Tibial nerve (tissue), 4 donors: ENCODE measurements around the gene ARHGAP26. TPM values are rescaled to one million over a fixed set of nuclear protein-coding genes. Genes with fewer than 3 reads are reported as not detected.
"Not testable (repeated sequence)": the region's sequence is repeated elsewhere in the genome, so short reads cannot be mapped to it uniquely, and the experiment has no call there.

Experiments used
- DNase-seq, 2 donors: peaks; one replicate each; pipeline ENCODE4 v3.0.0-alpha.2; 2019; ENCODE audit warnings: low spot score in 2 of 2
- H3K27ac ChIP-seq, 4 donors: fragments of 200-600 bp; sonication (generic) in 3 of 4; one replicate each; pipeline ENCODE4 v1.5.1; 2017 to 2019; ENCODE audit warnings: mild to moderate bottlenecking in 1 of 4
- H3K27me3 ChIP-seq, 2 donors: fragments of 200-600 bp; sonication (generic) in 1 of 2; one replicate each; pipeline versions ENCODE4 v1.5.1 to v1.6.0; 2017 to 2019
- H3K36me3 ChIP-seq, 3 donors: fragments of 200-600 bp; sonication (generic); one replicate each; pipeline ENCODE4 v1.5.1; 2018 to 2019
- H3K4me1 ChIP-seq, 4 donors: fragments of 200-600 bp; sonication (generic) in 3 of 4; one replicate each; pipeline ENCODE4 v1.5.1; 2017 to 2019
- H3K4me3 ChIP-seq, 4 donors: fragments of 200-600 bp; sonication (generic) in 3 of 4; one replicate each; pipeline ENCODE4 v1.5.1; 2017 to 2019; ENCODE audit warnings: mild to moderate bottlenecking in 1 of 4, moderate library complexity in 1 of 4
- H3K9me3 ChIP-seq, 4 donors: fragments of 200-600 bp; sonication (generic) in 3 of 4; one replicate each; pipeline ENCODE4 v1.5.1; 2017 to 2019
- CTCF ChIP-seq, 5 experiments: fragments of 200-600 bp in 3 of 5; fragments of 450-650 bp in 2 of 5; sonication (generic) in 3 of 5; IDR thresholded peaks; one replicate each; pipeline ENCODE4 v1.5.1; 2016 to 2019; ENCODE audit warnings: antibody characterized with exemption in 5 of 5, mild to moderate bottlenecking in 3 of 5, moderate library complexity in 2 of 5
- EP300 ChIP-seq, 2 donors: sonication (generic); formaldehyde crosslinking; IDR thresholded peaks; one replicate each; pipeline ENCODE4 v1.6.1; 2017; ENCODE audit warnings: antibody characterized with exemption in 2 of 2, mild to moderate bottlenecking in 1 of 2
- POLR2A ChIP-seq, 2 donors: fragments of 450-650 bp; IDR thresholded peaks; one replicate each; pipeline ENCODE4 v1.6.1; 2017; ENCODE audit warnings: antibody characterized with exemption in 2 of 2, mild to moderate bottlenecking in 2 of 2, moderate library complexity in 2 of 2
- WGBS, 2 donors: methylation state at CpG; one replicate each; pipeline ENCODE4 v1.1.5; 2018; 5-methylcytosine and 5-hydroxymethylcytosine counted together
- total RNA-seq, 4 donors: library from RNA; depleted of rRNA; stranded (reverse); fragments of >200 nt; gene quantifications; one replicate each; pipeline ENCODE4 v1.1.0, GENCODE V29; 2016

Gene ARHGAP26
- total RNA-seq, 4 donors from 2014 or later, result 33.7 to 77.8 (median 57.8) TPM

GRCh38 chr5:142959683-142960657 lies 189.8 kb downstream of the ARHGAP26 start:
- no peaks in the 10 kb centered on the region for H3K27me3 ChIP-seq
- peaks cover 0 to 52% (median 17%) of the 10 kb centered on the region in 4 donors for H3K4me1 ChIP-seq
- H3K27ac ChIP-seq, result no peak overlapping the region
- no peaks in the 10 kb centered on the region for H3K36me3 ChIP-seq
- DNase-seq, result no peak
- H3K9me3 ChIP-seq, result no peaks in the 10 kb centered on the region
- H3K4me3 ChIP-seq, result no peak overlapping the region
- TF ChIP-seq EP300 (IDR thresholded peaks at IDR 0.05) (no peak), POLR2A (IDR thresholded peaks at IDR 0.05) (no peak), CTCF (IDR thresholded peaks at IDR 0.05) (no peak)
- WGBS, 2 donors, result 94 to 96% methylated on average over 4 of the region's 4 CpGs

GRCh38 chr5:142961440-142962173 lies 191.4 kb downstream of the ARHGAP26 start:
- no peak for TF ChIP-seq POLR2A (IDR thresholded peaks at IDR 0.05)
- TF ChIP-seq CTCF (IDR thresholded peaks at IDR 0.05), result no peak
- no peak for TF ChIP-seq EP300 (IDR thresholded peaks at IDR 0.05)
- WGBS, 2 donors, result 86 to 87% methylated on average over 5 of the region's 5 CpGs
- no peak overlapping the region for H3K4me3 ChIP-seq

DNA sequence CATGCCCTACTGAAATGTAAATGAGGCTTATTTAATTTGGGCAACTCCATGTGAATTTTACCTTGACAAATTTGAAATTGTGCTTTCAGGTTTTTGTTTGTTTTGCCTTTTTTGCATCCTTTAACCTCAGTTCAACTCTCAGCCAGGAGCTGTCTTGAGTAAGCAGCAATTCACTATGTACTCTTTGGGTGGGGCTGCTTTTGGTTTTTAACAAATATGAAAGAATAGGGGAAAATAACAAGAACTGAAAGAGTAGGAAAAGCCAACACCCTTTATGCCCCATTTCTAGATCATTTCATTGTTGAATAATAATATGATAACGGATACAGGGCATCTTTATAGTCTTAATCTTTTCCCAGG lies 192.0 kb downstream of the ARHGAP26 start:
- H3K36me3 ChIP-seq, result no peaks in the 10 kb centered on the region
- DNase-seq, result no peak
- peaks cover 0 to 48% (median 15%) of the 10 kb centered on the region in 4 donors for H3K4me1 ChIP-seq
- H3K27ac ChIP-seq, result peak overlapping the region in 1 of 4 donors; percentile 38
- 78 to 81% methylated on average over 1 of the region's 1 CpG for WGBS, 2 donors
- no peaks in the 10 kb centered on the region for H3K9me3 ChIP-seq
- H3K27me3 ChIP-seq, result no peaks in the 10 kb centered on the region
- no peak overlapping the region for H3K4me3 ChIP-seq
- TF ChIP-seq EP300 (IDR thresholded peaks at IDR 0.05) (no peak), CTCF (IDR thresholded peaks at IDR 0.05) (no peak), POLR2A (IDR thresholded peaks at IDR 0.05) (no peak)

More at GRCh38 chr5:142961440-142962173, 191.4 kb downstream of the ARHGAP26 start:
- H3K4me1 ChIP-seq, result peaks cover 0 to 51% (median 15%) of the 10 kb centered on the region in 4 donors
- H3K9me3 ChIP-seq, result no peaks in the 10 kb centered on the region
- peak overlapping the region in 1 of 4 donors; percentile 38 for H3K27ac ChIP-seq
- H3K36me3 ChIP-seq, result no peaks in the 10 kb centered on the region
- DNase-seq, result no peak
- H3K27me3 ChIP-seq, result no peaks in the 10 kb centered on the region

DNA sequence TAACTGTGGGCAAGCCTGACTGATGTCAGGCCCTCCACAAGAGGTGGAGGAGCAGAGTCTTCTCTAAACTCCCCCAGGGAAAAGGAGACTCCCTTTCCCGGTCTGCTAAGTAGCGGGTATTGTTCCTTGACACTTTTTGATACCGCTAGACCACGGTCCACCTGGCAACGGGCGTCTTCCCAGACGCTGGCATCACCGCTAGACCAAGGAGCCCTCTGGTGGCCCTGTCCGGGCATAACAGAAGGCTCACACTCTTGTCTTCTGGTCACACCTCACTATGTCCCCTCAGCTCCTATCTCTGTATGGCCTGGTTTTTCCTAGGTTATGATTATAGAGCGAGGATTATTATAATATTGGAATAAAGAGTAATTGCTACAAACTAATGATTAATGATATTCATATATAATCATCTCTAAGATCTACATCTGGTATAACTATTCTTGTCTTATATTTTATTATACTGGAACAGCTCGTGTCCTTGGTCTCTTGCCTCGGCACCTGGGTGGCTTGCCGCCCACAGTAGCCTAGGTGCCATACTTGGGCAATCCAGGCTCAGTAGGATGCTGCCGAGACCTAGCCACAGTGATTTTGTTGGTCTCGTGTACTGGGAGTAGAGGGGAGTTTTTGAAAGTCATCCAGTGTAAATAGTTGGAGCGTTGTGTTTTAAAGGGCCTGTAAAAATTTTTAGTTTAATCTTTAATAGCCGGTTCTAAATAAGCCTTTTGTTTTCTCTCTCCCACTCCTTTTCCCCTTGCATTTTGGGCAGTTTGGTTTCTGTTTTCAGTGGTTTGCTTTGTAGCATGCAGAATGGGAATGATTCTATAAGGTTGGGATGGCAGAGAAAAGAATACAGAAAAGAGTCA lies 195.3 kb downstream of the ARHGAP26 start:
- H3K9me3 ChIP-seq, H3K4me3 ChIP-seq, H3K36me3 ChIP-seq, H3K27me3 ChIP-seq: not testable (repeated sequence)
- Histone ChIP-seq H3K4me1 (peaks cover 0 to 41% (median 14%) of the 10 kb centered on the region in 4 donors), H3K27ac (peak overlapping the region in 2 of 4 donors; percentile 48 to 76)
- peak; percentile 18 to 47 for DNase-seq
- 28 to 47% methylated on average over 17 of the region's 17 CpGs for WGBS, 2 donors
- peak; percentile 30 to 65 (median 45) for TF ChIP-seq CTCF (IDR thresholded peaks at IDR 0.05)
